ENCODE results near the gene DLAT.
"Not testable (repeated sequence)": the region's sequence is repeated elsewhere in the genome, so short reads cannot be mapped to it uniquely, and the experiment has no call there.

The DLAT gene

DNA sequence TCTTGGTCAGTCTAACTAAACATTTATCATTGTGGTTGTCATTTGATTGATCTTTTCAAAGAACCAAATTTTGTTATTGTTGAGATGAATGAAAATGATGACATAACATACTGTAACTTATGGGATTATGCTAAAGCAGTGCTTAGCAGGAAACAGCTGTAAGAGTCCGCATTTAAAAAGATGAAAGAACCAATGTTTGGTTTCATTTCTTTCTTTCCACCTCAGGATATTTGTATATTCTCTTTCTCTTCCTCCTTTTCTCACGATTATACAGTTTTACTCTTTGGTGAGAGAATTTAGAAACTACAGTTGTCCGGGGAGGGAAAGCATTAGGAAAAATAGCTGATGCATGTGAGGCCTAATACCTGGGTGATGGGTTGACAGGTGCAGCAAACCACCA, 25.5 kb downstream of the DLAT start:
- DNase-seq, result no peak

DNA sequence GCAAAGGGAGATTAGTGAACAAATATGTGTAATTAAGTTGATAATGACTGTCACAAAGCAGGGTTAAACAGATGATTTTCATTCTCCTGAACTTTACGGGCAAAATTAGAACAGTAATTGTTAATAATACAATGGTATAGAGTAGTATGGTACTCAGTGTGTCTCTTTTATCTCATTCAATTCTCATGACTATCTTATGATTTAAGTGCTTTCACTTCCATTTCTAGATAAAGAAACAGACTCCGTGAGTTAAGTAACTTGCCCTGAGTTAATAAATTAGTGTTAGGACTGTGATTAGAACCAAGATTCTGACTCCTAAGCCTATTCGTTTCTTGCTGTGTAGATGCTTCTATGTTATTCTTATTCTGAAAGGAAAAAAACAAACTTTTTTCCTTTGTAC, 26.6 kb downstream of the DLAT start:
- DNase-seq, result no peak

DNA sequence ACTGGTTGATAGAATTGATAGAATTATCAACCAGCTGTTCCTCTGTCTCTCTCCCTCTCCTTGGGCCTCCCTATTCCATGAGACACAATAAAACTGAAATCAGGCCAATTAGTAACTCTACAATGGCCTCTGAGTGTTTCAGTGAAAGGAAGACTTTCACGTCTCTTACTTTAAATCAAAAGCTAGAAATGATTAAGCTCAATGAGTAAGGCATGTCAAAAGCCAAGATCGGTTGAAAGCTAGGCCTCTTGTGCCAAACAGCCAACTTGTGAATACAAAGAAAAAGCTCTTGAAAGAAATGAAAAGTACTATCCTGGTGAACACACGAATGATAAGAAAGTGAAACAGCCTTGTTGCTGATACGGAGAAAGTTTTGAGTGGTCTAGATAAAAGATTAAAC, 32.0 kb downstream of the DLAT start:
- no peak for DNase-seq

DNA sequence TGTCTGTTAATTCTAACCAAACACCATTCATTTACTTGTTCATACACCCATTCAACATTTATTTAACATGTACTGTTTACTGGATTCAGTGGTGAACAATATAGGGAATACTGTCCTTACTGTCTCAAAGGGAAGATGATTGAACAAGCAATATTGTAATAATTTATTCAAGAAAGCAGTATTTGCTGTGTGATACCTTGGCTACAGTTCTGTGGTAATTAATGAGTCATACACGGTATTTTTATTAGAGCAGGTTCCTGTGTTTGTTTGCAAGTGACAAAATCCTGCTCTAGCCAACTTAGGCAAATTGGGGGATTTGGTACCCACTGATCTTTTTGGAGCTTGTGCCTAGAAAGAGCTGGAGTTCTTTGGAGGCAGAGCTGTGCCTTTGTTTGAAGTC, 32.9 kb downstream of the DLAT start:
- DNase-seq, result no peak

DNA sequence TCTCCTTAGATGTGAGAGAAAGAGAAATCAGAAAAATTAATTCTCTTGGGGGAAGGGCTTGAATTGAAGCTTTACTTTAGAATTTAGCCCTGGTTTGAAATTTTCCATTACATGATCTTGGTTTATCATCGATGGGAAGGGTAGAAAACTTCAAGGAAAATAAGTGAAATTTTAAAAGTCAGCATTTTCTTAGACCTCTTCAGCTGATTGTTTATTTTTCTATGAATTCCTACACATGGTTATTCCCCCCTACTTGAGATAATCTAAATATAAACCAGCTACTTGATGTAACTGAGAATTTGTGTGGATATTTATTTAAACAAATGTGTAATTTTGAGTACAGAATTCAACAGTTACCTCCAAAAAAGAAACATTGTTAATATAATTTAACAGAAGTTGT, 37.7 kb downstream of the DLAT start:
- no peak for DNase-seq

DNA sequence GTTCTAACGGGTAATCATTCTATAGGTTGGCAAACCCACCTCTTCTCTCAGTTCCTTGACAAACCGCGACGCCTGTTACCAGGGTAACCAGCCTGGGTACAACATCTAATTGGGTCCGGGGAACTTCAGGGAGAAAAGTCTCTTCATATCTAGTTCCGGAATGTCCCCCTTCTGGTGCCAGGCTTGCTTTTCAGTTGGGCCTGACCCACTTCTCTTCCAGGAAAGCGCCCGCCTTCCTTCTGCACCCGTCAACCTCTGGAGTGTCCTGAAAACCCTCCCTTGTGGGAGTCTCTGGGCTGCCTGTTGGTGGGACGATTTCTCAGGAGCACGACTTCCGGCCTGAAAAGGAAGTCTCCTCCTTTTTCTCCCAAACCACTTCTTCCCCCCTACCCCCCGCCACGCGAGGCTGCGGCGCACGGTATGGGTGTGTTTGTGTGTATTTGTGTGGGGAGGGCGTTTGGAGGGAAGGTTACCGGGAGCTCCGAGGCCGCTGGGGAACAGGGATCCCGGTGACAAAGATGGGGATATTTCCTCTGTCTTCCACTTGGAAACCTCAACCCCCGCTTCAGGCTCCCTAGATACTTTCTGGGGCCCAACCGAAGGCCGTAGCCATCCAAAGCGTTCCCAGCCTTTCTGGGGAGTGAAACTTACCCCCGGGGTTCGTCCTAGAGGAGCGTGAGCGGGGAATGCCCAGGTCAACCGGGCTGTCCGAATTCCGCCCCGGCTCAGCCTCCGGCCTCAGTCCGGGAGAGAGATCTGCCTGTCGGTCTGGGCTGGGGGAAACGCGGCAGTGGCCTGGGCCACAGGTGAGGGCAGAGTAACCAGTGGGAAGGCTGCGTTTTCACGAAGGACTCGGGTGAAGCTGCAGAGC, 49.0 kb downstream of the DLAT start, which contains the start of the genes NKAPD1 and PIH1D2:
TSS of gene NKAPD1 (plus strand) at position 359 of the 871 bp plus-strand sequence. CDS start 1,276 bp downstream, outside the sequence.
TSS of gene PIH1D2 (minus strand) at position 77 of the 871 bp plus-strand sequence. CDS start 843 bp downstream, outside the sequence.
- peak; percentile 66 for DNase-seq

DNA sequence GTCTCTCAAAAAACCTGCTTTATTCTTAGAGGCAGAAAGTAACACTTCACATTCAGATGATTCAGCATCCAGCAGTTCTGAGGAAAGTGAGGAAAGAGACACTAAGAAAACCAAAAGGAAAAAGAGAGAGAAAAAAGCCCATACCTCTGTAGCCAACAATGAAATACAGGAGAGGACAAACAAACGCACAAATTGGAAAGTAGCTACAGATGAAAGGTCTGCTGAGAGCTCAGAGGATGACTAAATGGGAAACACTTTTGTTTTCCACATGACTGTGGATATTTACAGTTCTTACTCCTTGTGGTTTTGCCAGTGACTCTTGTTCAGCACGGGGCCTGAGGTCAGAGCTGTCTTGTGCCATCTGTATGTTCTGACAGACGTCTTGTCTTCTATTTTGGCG, 57.5 kb downstream of the DLAT start:
- DNase-seq, result no peak

DNA sequence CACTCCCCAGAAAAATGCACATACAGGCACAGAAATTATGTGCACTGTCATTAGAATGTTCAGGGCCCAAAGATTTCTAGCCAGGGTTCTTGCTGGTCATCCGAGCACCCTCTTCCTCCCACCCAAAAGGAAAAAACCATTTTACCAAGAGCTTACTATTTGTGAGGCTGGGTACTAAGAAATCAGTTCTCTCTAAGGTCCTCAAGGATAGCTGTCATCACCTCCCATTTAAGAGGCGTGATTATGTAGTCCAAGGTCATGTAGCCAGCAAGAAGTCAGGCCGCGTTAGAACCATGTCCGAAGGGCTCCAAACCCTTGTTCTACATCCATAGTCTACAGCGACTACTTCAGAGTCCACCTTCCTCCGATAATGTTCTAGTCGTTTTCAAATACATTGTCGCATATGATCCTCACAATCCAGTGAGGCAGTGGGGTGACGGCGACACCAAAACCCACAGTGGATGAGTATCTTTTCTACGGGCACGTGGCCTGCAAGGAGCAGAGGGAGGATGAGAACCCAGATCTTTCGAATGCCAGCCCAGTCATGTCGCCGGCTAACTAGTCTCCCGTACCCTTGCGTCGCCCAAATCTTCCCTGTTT, 60.7 kb downstream of the DLAT start:
- DNase-seq, result no peak

DNA sequence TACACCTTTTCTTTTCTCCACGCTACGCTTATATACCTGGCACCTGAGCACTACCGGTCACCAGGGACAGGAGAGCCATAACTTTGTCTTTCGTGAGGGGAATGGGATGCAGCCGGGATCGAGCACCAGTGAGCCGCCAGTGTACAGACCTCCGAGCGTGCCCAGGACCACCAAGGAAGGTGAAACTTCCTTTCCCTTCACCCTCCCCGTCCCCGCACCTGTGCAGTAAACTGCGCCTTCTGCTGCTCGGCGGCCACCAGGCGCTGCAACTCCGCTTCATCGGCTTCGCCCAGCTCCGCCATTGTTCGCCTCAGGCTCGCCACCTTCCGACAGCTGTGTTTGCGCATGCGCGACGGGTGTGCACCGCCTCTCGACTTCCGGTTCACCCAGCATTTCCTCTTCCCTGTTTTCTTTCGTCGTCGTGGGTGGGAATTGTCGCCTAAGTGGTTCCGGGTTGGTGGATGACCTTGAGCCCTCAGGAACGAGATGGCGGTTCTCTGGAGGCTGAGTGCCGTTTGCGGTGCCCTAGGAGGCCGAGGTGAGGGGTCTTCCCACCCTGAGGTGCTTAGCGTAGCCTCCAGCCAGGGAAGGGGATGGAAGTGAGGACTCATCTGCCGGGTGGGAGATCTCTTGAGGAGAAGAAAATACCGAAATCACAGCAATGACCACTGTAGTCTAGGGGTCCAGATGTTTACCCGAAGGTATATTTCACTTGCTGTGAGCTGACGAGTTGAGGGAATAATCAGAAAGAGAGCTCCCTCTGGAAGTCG, 61.4 kb downstream of the DLAT start, which contains the start of the genes SDHD and TIMM8B:
TSS of gene SDHD (plus strand) at position 452 of the 770 bp plus-strand sequence. CDS start at position 487, 35 bp downstream.
TSS of gene TIMM8B (minus strand) at position 335 of the 770 bp plus-strand sequence. CDS start at position 302, 33 bp downstream.
- DNase-seq, result peak; percentile 80

DNA sequence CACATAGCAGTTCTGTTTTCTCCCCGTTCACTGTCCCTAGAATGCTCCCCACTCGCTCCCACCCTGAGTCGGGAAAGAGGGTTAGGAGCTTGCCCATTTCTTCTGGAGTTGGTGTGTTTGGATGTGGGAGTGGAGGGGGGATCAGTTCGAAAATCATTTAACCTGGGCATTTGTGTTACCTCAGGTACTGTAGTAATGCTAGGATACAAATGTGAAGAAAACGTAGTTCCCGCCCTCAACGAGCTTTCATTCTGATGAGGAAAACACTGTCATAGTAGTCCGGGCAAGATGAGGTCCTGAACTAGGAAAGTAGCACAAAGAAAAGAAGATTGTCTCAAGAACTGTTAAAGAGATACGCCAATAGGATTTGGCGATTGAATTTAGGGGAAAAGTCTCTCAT, 62.0 kb downstream of the DLAT start:
- DNase-seq, result no peak

DNA sequence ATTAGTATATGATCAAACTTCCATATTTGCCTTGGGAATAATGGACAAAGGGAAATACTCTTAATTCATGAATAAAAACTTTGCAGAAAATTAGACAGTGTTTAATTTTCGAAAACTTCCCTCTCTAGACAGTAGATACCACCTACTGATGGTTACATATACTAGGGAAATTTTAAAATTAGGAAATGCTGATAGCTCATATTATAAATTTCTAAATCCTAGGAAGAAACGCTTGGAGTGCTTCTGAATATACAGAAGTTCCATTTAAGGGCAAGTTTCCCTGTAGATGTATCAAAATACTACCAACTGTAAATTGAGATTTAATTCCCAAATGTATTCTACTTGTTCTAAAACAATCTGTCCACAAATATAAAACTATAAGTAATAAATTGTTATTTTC, 70.1 kb downstream of the DLAT start:
- DNase-seq, result not testable (repeated sequence)

DNA sequence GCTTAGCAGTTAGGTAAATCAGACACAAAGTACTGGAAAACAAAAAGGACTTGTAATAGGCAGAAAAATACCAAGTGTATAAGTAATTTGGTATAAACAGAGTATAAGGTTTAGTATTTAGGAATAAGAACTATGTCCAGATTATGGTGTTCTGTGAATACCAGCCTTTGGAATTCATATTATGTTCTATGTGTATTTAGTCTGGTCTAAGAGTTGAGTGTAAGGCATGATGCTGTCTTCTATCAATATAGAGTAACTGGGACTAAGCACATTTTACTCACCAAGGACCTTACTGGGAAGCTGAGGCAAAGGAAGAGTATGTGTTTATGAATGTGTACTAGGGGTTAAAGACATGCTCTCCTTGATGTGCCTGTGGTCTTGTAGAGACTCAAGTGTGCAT, 71.0 kb downstream of the DLAT start:
- DNase-seq, result no peak

DNA sequence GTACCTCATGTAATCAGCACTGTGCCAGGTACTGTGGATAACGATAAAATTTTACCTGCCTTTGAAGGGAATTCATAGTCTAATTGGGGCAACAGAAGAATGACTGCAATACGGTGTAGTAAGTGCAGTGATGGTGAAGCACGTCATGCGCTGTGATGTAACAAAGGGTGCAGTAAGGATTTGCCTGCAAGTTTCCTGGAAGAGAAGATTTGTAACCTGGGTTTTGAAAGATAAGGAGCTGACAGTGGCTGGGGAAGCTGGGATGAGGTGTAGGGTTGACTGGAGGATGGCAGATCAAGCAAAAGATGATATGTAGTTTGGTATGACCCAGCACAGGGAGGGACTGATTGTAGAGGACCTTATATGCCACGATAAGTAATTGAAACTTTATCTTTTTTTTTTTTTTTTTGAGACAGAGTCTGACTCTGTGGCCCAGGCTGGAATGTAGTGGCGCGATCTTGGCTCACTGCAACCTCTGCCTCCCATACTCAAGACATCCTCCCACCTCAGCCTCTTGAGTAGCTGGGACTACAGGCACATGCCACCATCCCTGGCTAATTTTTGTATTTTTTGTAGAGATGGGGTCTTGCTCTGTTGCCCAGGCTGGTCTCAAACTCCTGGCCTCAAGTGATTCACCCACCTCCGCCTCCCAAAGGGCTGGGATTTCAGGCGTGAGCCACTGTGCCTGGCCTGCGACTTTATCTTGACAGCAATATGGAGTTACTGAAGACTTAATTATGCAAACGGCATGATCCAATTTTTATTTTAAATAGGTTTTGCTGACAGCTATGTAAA, 72.7 kb downstream of the DLAT start:
- DNase-seq, result no peak

DNA sequence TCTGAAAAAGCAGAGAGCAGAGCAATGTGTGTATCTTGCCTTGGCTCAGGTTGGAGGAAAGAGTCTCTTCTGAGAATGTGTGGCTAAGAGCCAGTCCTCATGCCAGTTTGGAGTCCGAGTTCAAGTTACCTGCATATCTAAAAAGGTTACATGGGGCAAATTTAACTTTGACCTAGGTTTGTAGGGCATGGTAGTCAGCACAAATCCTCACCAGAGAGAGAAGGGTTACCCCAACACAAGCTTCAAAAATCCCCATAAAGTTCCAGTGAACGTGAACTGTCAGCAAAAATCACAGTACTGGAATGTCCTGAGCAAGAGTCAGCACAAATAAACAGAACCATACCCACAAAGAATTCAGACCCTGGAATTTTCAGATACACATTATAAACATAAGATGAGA, 75.3 kb downstream of the DLAT start:
- DNase-seq, result no peak

DNA sequence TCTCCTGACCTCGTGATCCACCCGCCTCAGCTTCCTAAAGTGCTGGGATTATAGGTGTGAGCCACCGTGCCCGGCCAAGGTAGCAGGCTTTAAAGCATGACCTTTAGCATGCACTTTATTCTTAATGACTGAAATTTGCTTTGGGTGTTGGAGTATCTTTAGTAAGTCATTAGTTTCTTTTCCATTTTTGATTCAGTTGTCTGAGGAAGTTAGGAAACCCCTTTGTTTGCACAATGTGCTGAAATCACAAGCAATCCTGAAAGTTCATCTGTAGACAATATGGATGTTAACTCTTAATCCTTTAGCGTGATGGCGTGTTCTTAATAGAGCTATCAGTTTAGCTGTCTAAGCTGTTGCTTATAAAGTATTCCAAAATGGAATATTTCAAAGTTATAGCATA, 78.2 kb downstream of the DLAT start:
- no peak for DNase-seq

DNA sequence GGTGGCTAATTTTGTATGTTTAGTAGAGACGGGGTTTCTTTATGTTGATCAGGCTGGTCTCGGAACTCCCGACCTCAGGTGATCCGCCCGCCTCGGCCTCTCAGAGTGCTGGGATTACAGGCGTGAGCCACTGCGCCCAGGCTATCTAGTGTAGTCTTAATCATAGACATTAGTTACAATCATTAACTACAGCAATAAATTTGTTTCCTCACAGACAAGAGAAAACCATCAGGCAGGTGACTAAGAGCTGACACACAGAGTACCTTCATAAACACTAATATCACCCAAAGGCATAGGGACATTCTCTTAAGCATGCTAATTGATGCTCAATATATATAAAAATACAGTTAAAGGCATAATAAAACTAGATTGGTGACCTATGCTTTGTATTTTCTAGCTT, 80.9 kb downstream of the DLAT start:
- DNase-seq, result no peak
